GM23248 (cell line): Measurements from ENCODE around the gene DNAAF5. TPM values are rescaled to one million over a fixed set of nuclear protein-coding genes. Genes with fewer than 3 reads are reported as not detected.

Experiments used
- DNase-seq: peaks from one replicate; pipeline ENCODE4 v3.0.0-alpha.2; 2015
- H2AFZ ChIP-seq: fragments of 200-600 bp; sonication (generic); 2 replicates; pipeline ENCODE4 v1.6.1; 2016; ENCODE audit warnings: antibody characterized with exemption
- H3F3A ChIP-seq: fragments of 200-600 bp; sonication (generic); 2 replicates; pipeline ENCODE4 v1.6.1; 2016; ENCODE audit warnings: mild to moderate bottlenecking, antibody characterized with exemption, mixed run types; ENCODE audit not compliant: insufficient read depth
- H3K27ac ChIP-seq: fragments of 200-600 bp; sonication (generic); 2 replicates; pipeline ENCODE4 v1.5.1; 2016; ENCODE audit warnings: mild to moderate bottlenecking
- H3K27me3 ChIP-seq: fragments of 200-600 bp; sonication (generic); replicated peaks from 2 replicates; pipeline ENCODE4 v1.6.1; 2016; ENCODE audit warnings: mild to moderate bottlenecking; ENCODE audit not compliant: insufficient read depth
- H3K36me3 ChIP-seq: fragments of 200-600 bp; sonication (generic); 2 replicates; pipeline ENCODE4 v1.6.1; 2016; ENCODE audit warnings: low read depth, mild to moderate bottlenecking
- H3K4me1 ChIP-seq: fragments of 200-600 bp; sonication (generic); 2 replicates; pipeline ENCODE4 v1.6.1; 2016; ENCODE audit warnings: mild to moderate bottlenecking; ENCODE audit not compliant: insufficient read depth
- H3K4me2 ChIP-seq: fragments of 200-600 bp; sonication (generic); one replicate; pipeline ENCODE4 v1.6.1; 2016; ENCODE audit warnings: mild to moderate bottlenecking; ENCODE audit not compliant: unreplicated experiment
- H3K4me3 ChIP-seq: fragments of 200-600 bp; sonication (generic); 2 replicates; pipeline ENCODE4 v1.5.1; 2016; ENCODE audit warnings: mild to moderate bottlenecking
- H3K79me2 ChIP-seq: fragments of 200-600 bp; sonication (generic); 2 replicates; pipeline ENCODE4 v1.6.1; 2016; ENCODE audit warnings: mild to moderate bottlenecking; ENCODE audit not compliant: insufficient read depth
- H3K9ac ChIP-seq: fragments of 200-600 bp; sonication (generic); 2 replicates; pipeline ENCODE4 v1.6.1; 2016; ENCODE audit warnings: mild to moderate bottlenecking
- H3K9me2 ChIP-seq: fragments of 200-600 bp; sonication (generic); 2 replicates; pipeline ENCODE4 v1.6.1; 2016; ENCODE audit warnings: mixed run types, mild to moderate bottlenecking, moderate library complexity; ENCODE audit not compliant: insufficient read depth
- H3K9me3 ChIP-seq: fragments of 200-600 bp; sonication (generic); one replicate; pipeline ENCODE4 v1.6.1; 2017; ENCODE audit warnings: low read depth
- H4K20me1 ChIP-seq: fragments of 200-600 bp; sonication (generic); 2 replicates; pipeline ENCODE4 v1.6.0; 2016; ENCODE audit not compliant: insufficient read depth
- EZH2 ChIP-seq: fragments of 200-600 bp; sonication (generic); IDR thresholded peaks from 2 replicates; pipeline ENCODE4 v1.6.1; 2018; ENCODE audit warnings: antibody characterized with exemption, mild to moderate bottlenecking; ENCODE audit not compliant: insufficient read depth, poor library complexity, severe bottlenecking
- EZH2phosphoT487 ChIP-seq: fragments of 200-600 bp; sonication (generic); IDR thresholded peaks from 2 replicates; pipeline ENCODE4 v1.6.1; 2018; ENCODE audit warnings: antibody characterized with exemption, moderate library complexity, mild to moderate bottlenecking, low read depth; ENCODE audit not compliant: insufficient read depth
- WGBS, 2 experiments: methylation state at CpG; one replicate each; pipeline ENCODE4 v1.1.6; 2015 to 2017; ENCODE audit warnings: low lambda C conversion rate in 2 of 2, low coverage in 1 of 2; ENCODE audit errors: missing lambda C conversion rate in 2 of 2; 5-methylcytosine and 5-hydroxymethylcytosine counted together
- in situ Hi-C: fragments of 300-500 bp; cut with MboI; formaldehyde crosslinking; loops from 2 replicates; pipeline ENCODE4 v1.15.0; 2020
- polyA plus RNA-seq: library from polyadenylated mRNA; unstranded; fragments of >200 nt; fragmentation: Nextera tagmentation; extraction: Ambion mirVana; gene quantifications from 2 replicates; pipeline ENCODE4 v1.2.1, GENCODE V29; 2016
- total RNA-seq: library from RNA; depleted of rRNA; stranded (reverse); fragments of >200 nt; shearing (Covaris generic); gene quantifications from 2 replicates; pipeline ENCODE4 v1.2.3, GENCODE V29; 2014

Gene DNAAF5
- total and polyA plus RNA-seq, 2 experiments from 2014 or later, result 5.7 to 35.7 TPM

DNA sequence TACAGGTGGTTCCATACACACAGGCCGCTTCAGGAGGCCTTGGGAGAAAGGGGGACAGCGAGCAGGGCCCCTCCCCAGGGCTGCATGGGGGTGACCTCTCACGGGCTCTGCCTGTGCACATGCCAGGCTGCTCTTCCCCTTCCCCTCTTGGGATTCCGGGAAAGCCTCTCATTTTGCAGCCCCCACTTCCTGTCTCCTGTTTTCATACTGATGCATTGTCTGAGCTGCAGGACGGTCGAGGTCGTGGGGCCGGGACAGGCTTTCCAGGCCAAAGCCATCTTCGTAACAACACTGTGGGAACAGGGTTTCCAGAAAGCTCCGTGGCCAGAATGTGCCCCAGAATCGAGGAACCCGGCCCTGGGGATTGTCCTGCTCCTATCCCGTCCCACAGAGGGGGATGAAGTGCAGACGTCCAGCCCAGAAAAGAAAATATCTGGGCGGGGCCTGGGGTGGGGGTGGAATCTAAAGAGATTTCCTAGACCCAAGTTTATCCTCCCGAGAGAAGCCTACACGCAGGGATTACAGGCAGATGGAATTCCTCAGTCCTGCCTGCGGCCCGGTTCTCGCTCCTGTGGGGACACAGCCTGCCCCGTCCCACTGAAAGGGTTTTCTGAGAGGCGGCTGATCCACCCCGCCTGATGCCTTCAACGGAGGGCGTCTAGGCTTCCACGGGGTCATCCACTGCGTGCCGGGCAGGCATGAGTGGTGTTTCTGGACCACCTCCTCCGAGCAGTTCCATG, 29.5 kb upstream of the DNAAF5 start:
- Histone ChIP-seq H3K4me1 (no peaks in the 10 kb centered on the region), H3K9me3 (no peaks in the 10 kb centered on the region), H3K36me3 (no peaks in the 10 kb centered on the region), H3K9ac (no peak overlapping the region), H3K79me2 (no peaks in the 10 kb centered on the region), H4K20me1 (no peaks in the 10 kb centered on the region), H2AFZ (no peak overlapping the region), H3K27me3 (no peaks in the 10 kb centered on the region), H3K9me2 (no peaks in the 10 kb centered on the region), H3F3A (no peaks in the 10 kb centered on the region), H3K27ac (no peak overlapping the region), H3K4me2 (no peak overlapping the region), H3K4me3 (no peak overlapping the region)
- in situ Hi-C loops, result no loop called here
- no peak for DNase-seq
- TF ChIP-seq EZH2 (no peak), EZH2phosphoT487 (no peak)
- whole genome bisulfite sequencing, 2 experiments, result 79 to 81% methylated on average over 27 to 29 of the region's 29 CpGs

DNA sequence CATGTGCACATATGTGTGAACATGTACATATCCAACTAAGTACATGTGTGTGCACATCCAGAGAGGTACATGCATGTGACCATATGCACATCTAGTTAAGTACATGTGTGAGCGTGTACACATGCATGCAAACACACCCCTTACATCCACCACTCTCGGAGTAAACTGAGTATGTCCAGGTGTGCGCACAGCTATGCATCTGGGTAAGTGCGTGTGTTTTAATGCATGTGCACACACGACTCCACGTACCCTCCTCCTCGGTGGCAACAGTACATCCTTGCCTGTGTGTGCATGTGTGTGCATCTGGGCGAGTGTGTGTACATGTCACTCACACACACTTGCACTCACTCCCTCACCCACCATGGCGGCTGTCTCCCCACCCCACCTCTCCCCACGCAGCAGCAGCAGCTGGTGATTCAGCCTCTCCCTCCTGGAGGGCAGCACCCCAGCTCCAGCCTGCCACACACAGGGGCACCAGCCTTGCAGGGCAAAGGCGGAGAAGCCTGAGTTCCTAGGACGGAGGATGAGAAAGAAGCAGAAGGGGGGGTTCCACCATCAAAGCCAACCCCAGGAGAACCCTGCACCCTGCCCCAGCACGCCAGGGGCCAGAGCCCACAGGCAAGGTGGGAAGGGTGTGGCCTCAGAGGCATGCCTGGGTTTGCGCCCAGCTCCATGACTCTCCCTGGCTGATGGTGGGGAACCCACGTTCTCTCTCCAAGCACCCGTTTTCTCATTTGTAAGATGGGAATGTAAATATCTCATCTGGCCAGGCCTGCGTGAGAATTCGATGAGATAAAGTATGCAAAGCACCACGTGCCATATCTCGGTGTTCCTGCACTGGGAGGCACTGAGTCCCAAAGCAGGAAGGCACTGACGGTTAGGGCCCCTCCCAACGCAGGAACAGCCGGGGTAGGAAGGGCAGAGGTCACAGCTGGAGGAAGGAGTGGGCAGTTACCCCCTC, 27.7 kb upstream of the DNAAF5 start:
- no peaks in the 10 kb centered on the region for H3K79me2 ChIP-seq
- H2AFZ ChIP-seq, result no peak overlapping the region
- H3K4me3 ChIP-seq, result no peak overlapping the region

DNA sequence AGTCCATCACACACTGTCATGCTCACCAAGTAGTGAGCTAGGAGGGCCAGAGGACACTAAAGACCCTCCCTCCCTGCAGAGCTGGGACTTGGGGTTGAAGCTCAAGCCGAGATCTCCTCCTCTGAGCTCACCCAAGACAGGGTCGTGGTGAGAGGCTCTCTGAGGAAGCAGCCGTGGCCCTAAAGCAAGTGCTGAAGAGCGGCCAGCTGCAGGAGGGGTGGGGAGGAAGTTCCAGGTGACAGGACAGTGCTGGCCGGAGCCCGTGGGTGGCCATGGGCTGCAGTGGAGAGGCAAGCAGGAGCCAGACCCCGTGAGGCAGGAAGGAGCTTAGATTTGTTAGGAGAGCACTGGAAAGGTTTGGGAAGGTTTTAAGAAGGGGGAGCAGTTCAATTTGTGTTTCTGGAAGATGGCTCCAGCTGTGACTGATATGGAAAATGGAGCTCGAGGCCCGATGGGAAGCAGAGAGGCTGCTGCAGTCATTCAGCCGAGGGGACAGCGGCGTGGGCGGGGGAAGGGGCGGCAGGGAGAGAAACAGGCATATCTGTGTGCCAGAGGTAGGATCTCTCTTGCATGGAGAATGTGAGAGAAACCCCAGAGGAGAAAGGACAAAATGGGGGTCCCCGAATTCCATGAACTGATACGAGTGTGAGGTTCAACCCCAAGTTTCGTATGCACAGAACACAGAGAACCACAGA, 26.9 kb upstream of the DNAAF5 start:
- Histone ChIP-seq H3K9me2 (no peaks in the 10 kb centered on the region), H3K4me3 (no peak overlapping the region), H3K4me2 (no peak overlapping the region), H3K9ac (no peak overlapping the region), H2AFZ (no peak overlapping the region), H3K27ac (no peak overlapping the region), H3K36me3 (no peaks in the 10 kb centered on the region), H3K27me3 (no peaks in the 10 kb centered on the region), H3K4me1 (no peaks in the 10 kb centered on the region), H3K79me2 (no peaks in the 10 kb centered on the region), H3F3A (no peaks in the 10 kb centered on the region), H3K9me3 (no peaks in the 10 kb centered on the region), H4K20me1 (no peaks in the 10 kb centered on the region)
- TF ChIP-seq EZH2 (no peak), EZH2phosphoT487 (no peak)
- in situ Hi-C loops, result no loop called here
- 69 to 76% methylated on average over 14 to 17 of the region's 17 CpGs for WGBS, 2 experiments
- DNase-seq, result no peak

More for the DNA sequence above, 27.7 kb upstream of the DNAAF5 start:
- Histone ChIP-seq H3F3A (no peaks in the 10 kb centered on the region), H3K36me3 (no peaks in the 10 kb centered on the region), H3K4me2 (no peak overlapping the region), H3K4me1 (no peaks in the 10 kb centered on the region), H3K9me2 (no peaks in the 10 kb centered on the region), H3K9ac (no peak overlapping the region), H4K20me1 (no peaks in the 10 kb centered on the region), H3K9me3 (no peaks in the 10 kb centered on the region), H3K27me3 (no peaks in the 10 kb centered on the region), H3K27ac (no peak overlapping the region)
- in situ Hi-C loops, result no loop called here
- WGBS, 2 experiments, result 80% methylated on average over 20 to 23 of the region's 23 CpGs
- TF ChIP-seq EZH2phosphoT487 (no peak), EZH2 (no peak)
- no peak for DNase-seq

DNA sequence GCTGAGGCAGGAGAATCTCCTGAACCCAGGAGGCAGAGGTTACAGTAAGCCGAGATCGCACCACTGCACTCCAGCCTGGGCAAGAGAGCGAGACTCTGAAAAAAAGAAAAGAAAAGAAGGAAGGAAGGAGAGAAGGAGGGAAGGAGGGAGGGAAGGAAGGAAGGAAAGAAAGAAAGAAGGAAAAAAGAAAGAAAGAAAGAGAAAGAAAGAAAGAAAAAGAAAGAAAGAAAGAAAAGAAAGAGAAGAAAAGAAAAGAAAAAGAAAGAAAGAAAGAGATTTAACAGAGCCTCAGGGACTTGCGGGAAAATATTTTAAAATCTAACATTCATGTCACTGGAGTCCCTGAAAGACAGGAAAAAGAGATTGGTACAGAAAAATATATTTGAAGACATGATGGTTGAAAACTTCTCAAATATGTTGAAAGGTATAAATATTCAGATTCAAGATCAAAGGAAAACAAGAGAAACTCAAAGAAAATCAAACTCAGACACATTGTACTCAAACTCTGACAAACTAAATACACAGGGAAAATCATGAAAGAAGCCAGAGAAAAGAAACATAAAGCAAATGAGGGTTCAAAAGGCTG, 25.3 kb upstream of the DNAAF5 start:
- H3K9me2 ChIP-seq, result no peaks in the 10 kb centered on the region
- no peaks in the 10 kb centered on the region for H3F3A ChIP-seq
- no peak overlapping the region for H3K9ac ChIP-seq
- no peaks in the 10 kb centered on the region for H3K36me3 ChIP-seq
- no peak overlapping the region for H3K4me3 ChIP-seq
- H3K4me2 ChIP-seq, result no peak overlapping the region
- TF ChIP-seq EZH2, result no peak
- TF ChIP-seq EZH2phosphoT487, result no peak
- no peaks in the 10 kb centered on the region for H3K9me3 ChIP-seq
- no peak overlapping the region for H2AFZ ChIP-seq
- in situ Hi-C loops, result no loop called here
- no peaks in the 10 kb centered on the region for H3K4me1 ChIP-seq
- no peak overlapping the region for H3K27ac ChIP-seq
- no peaks in the 10 kb centered on the region for H4K20me1 ChIP-seq
- no peaks in the 10 kb centered on the region for H3K79me2 ChIP-seq
- H3K27me3 ChIP-seq, result no peaks in the 10 kb centered on the region
- no peak for DNase-seq
- WGBS, 2 experiments, result 84 to 87% methylated on average over 4 of the region's 4 CpGs
